ENCODE measurements around the gene MAPKBP1.
A peak's percentile ranks its signal among the peaks of the same experiment; 100 is the strongest.
"Not testable (repeated sequence)": the region's sequence is repeated elsewhere in the genome, so short reads cannot be mapped to it uniquely, and the experiment has no call there.

MAPKBP1 gene

DNA sequence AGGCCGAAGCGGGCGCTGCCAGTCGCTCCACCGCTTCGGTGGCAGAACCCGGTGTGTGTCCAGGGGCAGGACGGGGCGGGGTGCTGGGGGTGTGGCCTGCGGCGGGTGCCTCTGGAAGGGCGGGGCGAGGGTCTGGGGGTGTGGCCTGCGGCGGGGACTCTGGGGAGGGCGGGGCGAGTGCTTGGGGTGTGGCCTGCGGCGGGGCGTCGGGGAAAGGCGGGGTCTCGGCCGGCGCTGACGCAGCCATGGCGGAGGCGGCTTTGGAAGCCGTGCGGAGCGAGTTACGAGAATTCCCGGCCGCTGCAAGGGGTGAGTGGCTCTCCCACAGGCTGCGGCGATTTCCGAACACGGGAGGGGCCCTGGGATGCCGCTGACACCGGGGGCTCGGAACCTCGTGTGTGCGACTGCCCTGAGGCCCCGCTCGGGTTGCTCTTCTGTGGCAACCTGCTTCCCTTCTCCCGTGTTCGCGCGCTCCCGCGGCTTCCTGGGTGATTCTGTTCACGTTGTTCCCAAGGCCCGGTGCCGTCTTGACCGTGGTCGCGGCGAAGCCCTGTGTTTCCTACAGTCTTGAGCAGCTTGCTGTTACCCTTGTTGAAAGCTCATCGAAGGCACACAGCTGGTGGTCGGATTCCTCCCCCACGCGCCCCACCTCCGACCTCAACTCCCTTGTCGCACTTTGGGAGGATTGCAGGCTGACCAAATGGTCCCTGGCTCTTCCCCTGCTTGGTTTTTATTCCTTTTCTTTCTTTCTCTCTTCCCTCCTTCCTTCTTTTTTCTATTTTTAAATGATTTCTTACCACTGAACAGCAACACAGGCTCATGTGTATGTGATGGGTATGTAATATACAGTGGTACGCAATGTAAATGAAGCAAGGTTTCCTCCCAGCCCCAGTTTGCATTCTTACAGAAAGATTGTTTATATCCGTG is 53.9 kb downstream of the MAPKBP1 start, which contains the start of gene JMJD7:
Gene JMJD7 (plus strand): TSS at position 213 of the 927 bp plus-strand sequence. CDS start 33 bp downstream, at position 246.
- DNase-seq (ENCODE audit: low spot score) = peak; percentile 88

DNA sequence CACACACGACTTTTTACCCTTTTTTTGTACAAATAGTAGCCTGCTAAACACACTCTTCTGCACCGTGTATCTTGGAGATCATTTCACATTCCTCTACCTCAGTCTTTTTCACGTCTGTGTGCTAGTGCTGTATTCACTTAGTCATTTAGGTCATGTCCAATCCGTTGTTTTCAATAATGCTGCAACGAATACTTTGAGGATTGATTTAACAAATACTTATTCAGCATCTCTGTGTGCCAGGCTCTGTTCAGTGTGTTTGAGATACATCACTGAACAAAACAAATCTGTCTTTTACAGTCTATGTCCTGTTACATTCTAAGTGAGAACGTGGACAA is 54.5 kb downstream of the MAPKBP1 start:
- peak; percentile 23 for DNase-seq (ENCODE audit: low spot score)

DNA sequence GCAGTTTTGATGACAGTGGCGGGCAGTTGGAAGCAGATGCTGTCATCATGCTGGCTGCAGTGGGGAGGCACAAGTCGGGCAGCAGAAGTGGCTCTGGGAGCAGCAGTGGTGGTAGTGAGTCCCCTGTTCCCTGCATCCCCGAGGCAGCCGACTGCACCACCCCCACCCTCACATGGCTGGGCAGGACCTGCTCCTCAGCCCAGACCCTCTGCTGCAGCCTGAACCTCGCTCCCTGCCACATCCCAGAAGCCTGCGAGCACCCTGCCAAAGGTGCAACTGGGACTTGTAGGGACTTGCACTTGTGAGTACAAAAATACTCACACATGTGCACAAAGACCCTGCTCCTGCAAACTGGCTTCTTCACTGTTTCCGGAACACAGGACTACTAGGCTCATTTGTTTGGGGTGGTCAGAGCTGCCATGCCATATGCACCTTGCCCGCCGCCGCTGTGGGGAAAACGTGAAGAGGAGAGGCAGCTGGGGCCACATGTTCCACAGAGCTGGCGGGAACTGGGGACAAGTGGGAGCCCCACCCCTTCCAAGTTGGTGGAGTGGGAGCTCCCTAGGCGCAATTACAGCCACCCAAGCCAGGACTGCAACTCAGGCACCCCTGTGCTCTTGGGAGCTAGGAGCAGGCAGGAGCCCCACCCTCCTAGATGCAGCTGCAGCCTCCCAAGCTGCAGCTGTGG is 55.8 kb downstream of the MAPKBP1 start:
- no peak for DNase-seq (ENCODE audit: low spot score)

DNA sequence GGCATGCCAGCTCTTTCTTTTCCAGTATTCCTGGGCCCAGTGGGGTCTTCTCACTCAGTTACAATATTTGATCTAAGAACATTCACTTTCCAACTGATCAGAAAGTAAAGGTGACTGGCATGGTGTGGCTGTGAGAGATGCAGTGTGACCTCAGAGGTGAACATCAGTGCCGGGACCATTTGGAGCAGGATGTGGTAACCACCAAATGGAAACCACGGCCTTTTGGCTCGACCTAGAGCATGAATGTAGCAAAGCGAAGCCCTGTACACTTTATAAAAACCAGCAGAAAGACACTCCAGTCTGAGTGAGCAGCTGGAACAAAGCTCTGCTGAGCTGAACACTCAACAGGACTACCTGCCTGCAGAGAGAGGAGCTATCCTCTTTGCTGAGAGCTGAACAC is 57.0 kb downstream of the MAPKBP1 start:
- not testable (repeated sequence) for DNase-seq (ENCODE audit: low spot score)

DNA sequence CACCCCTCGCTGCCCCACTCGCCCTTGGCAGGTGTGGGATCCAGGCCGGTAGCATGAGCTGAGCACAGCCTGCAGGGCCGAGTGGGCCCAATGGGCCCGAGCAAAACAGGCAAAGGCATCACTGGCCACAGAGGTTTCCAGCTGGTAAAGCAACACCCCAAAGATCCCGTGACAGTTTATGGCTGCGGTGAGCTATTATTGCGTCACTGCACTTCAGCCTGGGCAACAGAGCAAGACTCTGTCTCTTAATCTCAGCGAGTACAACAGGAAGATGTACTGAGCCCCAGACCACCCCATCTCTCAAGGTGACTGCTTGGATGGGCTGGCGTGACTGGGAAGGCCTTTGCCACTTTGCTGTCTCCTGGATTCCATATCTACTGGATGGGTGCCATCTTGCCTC is 57.9 kb downstream of the MAPKBP1 start:
- no peak for DNase-seq (ENCODE audit: low spot score)

DNA sequence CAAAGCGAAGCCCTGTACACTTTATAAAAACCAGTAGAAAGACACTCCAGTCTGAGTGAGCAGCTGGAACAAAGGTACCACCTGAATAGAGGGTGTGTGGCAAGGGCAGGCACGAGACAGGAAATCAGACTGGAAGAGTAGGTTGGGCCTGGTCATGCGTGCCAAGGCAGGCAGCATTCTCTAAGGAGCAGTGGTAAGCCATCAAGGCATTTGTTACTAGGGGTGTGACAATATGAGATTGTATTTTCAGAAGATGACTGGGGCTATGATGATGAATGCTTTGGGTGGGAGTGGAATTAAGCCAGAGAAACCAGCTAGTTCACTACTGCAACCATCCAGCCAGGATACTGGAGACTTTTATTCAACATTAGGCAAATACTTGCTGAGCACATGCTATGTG is 58.6 kb downstream of the MAPKBP1 start:
- peak; percentile 26 for DNase-seq (ENCODE audit: low spot score)

DNA sequence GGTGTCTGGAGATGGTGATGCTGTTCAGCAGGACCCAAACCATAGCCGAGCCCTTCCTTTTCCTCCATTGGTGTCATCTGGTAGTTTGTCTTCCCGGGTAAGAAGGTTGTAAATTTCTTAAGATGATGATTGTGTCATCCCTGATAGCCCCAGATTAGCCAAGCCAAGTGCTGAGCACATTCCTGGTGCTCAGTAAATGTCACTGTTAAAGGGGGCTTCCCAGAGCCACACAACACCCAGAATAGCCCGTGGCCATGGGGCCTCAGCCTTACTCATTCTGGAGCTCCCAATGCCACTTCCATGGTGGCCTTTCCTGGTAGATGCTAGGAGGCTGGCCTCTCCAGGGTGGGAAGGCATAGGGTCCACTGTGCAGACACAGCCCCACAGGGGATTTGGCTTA is 59.8 kb downstream of the MAPKBP1 start:
- DNase-seq (ENCODE audit: low spot score) = no peak

DNA sequence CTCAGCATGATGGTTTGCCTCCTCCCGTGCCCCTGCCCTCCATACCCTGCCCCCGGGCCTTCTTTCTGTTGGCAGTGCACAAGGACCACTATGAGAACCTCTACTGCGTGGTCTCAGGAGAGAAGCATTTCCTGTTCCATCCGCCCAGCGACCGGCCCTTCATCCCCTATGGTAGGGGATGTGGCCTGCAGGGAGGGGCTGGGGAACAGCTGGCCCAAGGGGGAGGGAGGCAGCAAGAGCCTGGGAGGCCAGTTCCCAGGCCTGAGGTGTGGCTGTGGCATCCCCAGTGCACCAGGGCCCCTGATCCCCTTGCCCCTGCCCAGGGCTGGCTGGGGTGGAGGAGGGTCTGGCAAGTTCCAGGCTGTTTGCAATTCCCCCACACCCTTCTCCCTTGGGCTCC is 61.8 kb downstream of the MAPKBP1 start:
- DNase-seq (ENCODE audit: low spot score) = no peak

DNA sequence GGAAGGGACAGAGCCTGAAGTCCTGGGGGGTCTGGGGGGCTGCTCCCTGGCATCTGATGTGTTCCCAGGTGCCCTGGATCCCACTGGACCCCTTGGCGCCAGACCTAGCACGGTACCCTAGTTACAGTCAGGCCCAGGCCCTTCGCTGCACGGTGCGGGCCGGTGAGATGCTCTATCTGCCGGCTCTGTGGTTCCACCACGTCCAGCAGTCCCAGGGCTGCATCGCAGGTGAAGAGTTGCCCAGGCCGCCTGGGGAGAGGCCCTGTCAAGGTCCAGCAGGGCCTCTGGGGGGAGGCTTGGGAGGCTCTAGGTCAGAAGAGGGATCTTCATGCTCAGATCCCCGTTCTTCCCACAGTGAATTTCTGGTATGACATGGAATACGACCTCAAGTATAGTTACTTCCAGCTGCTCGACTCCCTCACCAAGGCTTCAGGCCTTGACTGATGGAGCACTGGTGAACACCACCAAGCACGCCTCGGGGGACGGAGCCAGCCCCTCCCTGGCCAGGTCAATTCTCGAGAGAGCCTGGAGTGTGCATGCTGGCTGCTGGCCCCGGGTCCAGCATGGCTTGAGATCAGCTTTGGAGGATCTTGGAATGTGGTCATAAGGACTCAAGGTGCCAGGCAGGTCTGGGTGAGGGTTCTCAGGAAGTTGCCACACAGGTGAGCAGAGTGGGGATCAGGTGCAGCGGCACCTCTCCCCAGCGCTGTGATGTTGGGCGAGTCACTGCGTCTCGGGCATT is 62.6 kb downstream of the MAPKBP1 start:
- no peak for DNase-seq (ENCODE audit: low spot score)

DNA sequence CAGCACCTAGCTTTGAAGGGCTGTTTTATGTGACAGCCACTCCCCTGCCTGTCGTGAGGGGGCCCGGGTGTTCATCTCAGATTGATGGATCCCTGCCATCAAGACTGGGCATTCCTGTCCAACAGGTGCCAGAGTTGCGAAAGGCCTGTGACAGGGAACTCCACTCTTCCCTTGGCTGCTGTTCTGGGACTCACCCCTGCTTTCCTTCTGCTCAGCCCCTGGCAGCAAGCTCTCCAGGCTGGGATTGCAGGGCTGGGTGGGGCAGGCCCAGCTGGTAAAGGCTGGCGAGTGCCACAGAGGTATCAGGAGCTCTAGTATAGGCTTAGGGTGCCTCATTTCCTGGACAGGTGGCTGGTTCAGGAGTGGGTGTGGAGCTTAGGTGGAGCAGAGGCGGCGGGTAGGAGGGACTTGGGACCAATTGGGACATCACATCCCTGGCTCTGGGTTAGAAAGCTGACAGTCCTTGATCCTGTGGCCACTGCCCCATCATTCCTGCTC is 64.2 kb downstream of the MAPKBP1 start, which contains the start of gene PLA2G4B:
Gene PLA2G4B (plus strand): TSS at position 448 of the 498 bp plus-strand sequence. CDS start 67 bp downstream, outside the sequence.
- no peak for DNase-seq (ENCODE audit: low spot score)

DNA sequence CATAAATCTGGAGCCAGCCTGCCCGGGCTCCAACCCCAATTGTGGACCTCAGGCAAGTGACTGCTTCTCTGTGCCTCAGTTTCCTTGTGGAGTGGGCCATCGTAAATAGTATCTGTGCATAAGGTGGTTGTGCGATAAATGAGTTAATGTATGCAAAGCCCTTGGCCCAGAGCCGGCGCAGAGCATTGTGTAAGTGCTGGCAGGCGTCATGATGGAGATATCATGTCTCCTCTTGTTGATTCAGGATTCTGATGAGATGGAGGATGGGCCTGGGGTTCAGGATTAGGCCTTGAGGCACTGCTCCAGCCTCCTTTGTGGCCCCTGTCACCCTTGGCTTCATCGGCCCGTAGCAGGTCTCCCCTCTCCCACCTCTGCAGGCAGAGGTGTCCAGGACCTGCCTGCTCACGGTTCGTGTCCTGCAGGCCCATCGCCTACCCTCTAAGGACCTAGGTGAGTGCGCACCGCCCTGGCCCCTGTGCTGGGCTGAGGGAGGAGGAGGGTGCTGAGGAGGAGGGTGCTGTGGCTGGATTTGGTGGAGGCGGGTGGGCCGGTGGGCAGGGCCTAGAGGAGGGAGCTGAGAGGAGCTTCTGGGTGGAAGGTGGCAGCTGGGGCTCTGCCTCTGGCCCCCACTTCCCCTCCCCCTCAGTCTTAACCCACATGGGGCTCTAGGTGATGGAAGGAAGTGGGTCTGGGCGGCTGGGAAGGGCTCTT is 65.7 kb downstream of the MAPKBP1 start:
- DNase-seq (ENCODE audit: low spot score) = no peak

DNA sequence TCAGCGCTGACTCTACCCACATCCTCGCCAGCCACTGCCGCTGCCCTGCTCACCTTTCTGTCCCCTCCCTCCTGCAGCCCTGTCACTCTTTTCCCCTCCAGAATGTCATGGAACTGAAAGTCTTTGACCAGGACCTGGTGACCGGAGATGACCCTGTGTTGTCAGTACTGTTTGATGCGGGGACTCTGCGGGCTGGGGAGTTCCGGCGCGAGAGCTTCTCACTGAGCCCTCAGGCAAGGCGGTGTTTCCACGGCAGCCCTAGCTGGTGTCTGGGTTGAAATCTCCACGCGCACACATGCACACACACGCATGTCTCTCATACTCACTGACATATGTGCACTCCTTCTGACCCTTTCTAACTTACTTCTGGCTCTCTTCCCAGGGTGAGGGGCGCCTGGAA is 66.4 kb downstream of the MAPKBP1 start:
- no peak for DNase-seq (ENCODE audit: low spot score)

DNA sequence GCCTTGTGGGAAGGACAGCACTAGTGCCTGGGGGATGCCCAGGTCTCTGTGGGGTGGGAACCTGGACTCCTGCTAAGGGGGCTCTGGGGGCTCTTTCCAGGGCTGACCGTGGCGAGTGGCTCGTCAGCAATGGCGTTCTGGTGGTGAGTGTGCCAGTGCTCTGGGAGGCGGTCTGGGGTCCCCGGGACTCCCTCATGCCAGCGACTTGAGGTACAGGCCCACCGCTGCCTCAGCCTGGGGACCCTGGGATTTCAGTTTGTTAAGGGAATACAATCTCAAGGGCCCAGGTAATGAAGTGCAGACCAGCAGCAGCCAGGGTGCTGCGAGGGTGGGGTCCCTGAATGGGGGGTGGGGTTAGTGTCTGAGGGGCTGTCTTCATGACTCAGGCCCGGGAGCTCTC is 66.8 kb downstream of the MAPKBP1 start:
- no peak for DNase-seq (ENCODE audit: low spot score)

DNA sequence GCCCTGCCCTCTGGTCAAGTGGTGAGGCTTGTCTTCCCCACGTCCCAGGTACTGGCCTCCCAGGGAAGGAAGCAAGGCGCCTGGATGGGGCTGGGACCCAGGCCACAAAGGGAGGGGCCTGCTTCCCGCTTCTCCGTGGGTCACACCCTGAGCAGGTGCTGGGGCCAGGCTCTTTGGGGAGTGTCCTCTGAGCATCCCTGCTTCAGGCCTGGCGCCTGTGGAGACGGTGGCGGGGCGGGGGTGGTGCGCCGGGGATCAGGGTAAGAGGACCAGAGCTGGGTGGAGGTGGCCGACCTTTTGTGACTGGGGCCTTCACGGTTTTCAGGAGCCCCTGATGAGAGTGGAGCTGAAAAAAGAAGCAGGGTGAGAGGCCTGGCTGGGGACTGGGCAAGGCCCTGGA is 67.9 kb downstream of the MAPKBP1 start:
- DNase-seq (ENCODE audit: low spot score) = no peak

DNA sequence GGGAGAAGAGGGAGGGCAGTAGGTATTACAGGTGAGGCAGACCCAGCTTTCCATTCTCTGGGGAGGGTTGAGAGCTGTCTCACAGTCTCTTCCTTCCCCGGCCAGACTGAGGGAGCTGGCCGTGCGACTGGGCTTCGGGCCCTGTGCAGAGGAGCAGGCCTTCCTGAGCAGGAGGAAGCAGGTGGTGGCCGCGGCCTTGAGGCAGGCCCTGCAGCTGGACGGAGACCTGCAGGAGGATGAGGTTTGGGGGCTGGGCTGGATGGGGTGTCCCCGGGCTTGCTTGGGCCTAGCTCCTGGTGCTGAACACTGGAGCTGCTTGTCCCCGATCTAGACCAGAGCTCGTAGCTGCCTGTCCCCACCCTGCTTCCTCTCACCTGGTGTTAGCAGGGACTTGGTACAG is 69.3 kb downstream of the MAPKBP1 start:
- no peak for DNase-seq (ENCODE audit: low spot score)

DNA sequence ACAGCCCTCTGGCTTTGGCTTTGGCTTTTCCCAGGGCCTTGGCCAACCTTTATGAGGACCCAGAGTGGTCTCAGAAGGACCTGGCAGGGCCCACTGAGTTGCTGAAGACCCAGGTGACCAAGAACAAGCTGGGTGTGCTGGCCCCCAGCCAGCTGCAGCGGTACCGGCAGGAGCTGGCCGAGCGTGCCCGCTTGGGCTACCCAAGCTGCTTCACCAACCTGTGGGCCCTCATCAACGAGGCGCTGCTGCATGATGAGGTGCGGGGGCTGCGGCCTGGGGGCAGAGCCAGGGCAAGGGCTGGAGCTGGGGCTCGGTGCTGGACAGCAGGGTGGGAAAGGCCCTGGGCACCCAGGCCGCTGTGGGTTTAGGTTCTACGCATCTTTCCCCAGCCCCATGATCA is 70.5 kb downstream of the MAPKBP1 start:
- no peak for DNase-seq (ENCODE audit: low spot score)

DNA sequence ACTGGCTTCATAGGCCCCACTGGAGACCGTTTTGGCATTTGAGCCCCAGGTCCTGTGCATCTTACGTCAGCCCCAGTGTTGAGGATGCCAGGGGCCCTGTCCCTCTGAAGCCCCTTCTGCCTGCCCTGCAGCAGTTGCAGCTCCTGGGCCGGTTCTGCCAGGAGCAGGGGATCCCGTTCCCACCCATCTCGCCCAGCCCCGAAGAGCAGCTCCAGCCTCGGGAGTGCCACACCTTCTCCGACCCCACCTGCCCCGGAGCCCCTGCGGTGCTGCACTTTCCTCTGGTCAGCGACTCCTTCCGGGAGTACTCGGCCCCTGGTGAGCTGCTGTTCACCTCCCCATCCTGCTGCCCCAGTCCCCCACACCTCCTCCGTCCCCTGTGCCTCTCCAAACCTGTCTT is 72.9 kb downstream of the MAPKBP1 start:
- no peak for DNase-seq (ENCODE audit: low spot score)

DNA sequence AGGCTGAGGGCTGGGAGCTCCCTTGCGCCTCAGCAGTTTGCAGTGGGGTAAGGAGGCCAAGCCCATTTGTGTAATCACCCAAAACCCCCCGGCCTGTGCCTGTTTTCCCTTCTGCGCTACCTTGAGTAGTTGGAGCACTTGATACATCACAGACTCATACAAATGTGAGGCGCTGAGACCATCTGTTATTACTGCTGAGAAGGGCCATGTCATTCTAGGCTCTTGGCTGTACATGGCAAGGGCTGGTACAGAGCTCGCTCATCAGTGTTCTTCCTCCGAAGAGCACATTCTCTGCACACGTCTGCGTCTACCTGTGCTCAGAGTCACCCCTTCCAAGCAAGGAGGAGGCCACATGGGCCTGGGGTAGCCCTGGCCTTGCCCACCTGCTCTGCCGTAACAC is 73.7 kb downstream of the MAPKBP1 start:
- DNase-seq (ENCODE audit: low spot score) = no peak

DNA sequence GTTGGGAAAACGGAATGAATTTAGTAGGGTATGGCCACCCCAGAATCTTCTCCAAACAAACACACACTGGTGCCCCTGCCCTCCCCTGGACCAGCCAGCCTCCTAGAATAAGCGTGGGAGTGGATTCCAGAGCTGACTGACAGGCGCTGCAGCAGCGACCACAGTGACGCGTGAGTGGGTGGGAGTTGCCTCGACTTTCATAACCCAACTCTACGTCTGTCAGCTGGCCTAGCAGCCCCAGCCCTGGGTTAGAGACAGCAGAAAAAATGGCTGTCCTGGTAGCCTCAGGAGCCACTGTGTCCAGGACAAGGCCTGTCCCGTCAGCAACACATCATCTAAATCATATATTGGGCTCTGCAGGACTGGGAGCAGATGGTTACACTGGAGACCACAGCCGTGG is 74.3 kb downstream of the MAPKBP1 start:
- no peak for DNase-seq (ENCODE audit: low spot score)

DNA sequence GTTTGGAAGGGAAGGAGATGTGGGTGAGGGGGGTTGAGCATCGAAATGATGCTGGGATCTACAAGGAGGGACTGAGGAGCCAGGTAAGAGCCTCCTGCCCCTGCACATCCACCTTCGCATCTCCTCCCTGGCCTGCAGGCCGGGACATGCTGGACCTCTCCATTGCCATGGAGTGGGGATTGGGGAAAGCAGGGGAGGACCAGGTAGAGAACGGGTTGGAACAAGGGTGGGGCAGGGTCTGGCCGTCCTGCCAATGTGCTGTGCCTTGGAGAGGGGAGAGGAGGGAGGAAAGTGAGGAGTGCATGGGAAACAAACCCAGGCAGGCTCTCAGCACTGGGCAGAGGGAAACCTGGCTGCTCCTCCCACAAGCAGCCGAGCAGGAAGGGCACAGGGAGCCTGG is 74.9 kb downstream of the MAPKBP1 start:
- no peak for DNase-seq (ENCODE audit: low spot score)

DNA sequence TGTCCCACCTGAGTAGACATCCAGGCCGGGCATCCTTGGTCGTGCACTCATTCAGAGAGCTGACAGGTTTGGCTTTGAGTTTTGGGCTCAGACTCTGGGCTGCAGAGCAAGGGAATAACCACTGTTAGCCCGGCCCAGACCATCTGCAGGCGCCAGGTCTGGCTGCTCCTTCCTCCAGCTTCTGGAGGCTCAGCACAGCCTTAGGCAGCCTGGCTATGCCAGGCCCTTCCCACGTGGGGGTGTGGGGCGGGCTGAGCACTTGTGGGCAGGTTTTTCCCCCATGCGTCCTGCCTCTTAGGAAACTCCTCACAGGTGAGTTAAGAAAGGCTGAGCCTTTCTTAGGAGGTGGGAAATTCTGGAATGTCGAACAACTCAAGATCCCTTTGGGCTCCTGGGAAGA is 75.6 kb downstream of the MAPKBP1 start:
- no peak for DNase-seq (ENCODE audit: low spot score)

Data from NAMALWA (cell line).